H1 (cell line): Measurements from ENCODE around the gene CES3. TPM values are rescaled to one million over a fixed set of nuclear protein-coding genes. Genes with fewer than 3 reads are reported as not detected.

ENCODE experiments used
- ASH2L ChIP-seq: fragments of 200-600, 300-600 bp; sonication (generic); IDR thresholded peaks from one replicate; pipeline ENCODE4 v1.7.1; 2017; ENCODE audit warnings: low read length
- BRCA1 ChIP-seq: IDR thresholded peaks from 2 replicates; pipeline ENCODE4 v1.6.1; 2012; ENCODE audit warnings: low read depth, low read length, improper control_type of control experiment
- KDM4A ChIP-seq: IDR thresholded peaks from one replicate; pipeline ENCODE4 v1.7.1; 2012; ENCODE audit warnings: low read depth, mild to moderate bottlenecking, moderate library complexity, low read length, inconsistent platforms; ENCODE audit not compliant: severe bottlenecking
- PHF8 ChIP-seq: fragments of 200-600 bp; sonication (generic); conservative IDR thresholded peaks from 2 replicates; pipeline ENCODE4 v1.7.1; 2012; ENCODE audit warnings: low read depth, mild to moderate bottlenecking, inconsistent platforms, low read length, moderate library complexity
- POLR2AphosphoS5 ChIP-seq: IDR thresholded peaks from 2 replicates; pipeline ENCODE4 v1.6.1; 2011; ENCODE audit warnings: low read depth, low read length
- RFX5 ChIP-seq: IDR thresholded peaks from 2 replicates; pipeline ENCODE4 v1.6.1; 2011; ENCODE audit warnings: low read depth, low read length, improper control_type of control experiment, borderline replicate concordance
- TAF7 ChIP-seq: optimal IDR thresholded peaks from 2 replicates; pipeline ENCODE3; 2011; ENCODE audit warnings: low read depth, mild to moderate bottlenecking, inconsistent platforms, low read length, moderate library complexity, borderline replicate concordance
- TEAD4 ChIP-seq: IDR thresholded peaks from 2 replicates; pipeline ENCODE4 v1.6.1; 2012; ENCODE audit warnings: low read depth, low read length, inconsistent platforms, mixed read lengths
- polyA plus RNA-seq, 7 experiments: library from polyadenylated mRNA; depleted of rRNA in 3 of 7; stranded (reverse) in 5 of 7; unstranded in 2 of 7; fragments of >200 nt in 5 of 7; fragments of 200-250 nt in 2 of 7; gene quantifications; 1 replicate in 5 of 7; 2 replicates in 1 of 7; 4 replicates in 1 of 7; pipeline versions ENCODE4 v1.2.1 to v1.2.3, GENCODE V29; 2011 to 2013; ENCODE audit warnings: missing spikeins in 2 of 7, mixed read lengths in 2 of 7
- total RNA-seq: library from RNA; stranded (reverse); fragmentation: NEBNext Ultra II Directional; extraction: Animal tissue kit (Norgen Biotek cat#: 25700); gene quantifications from 2 replicates; pipeline ENCODE4 v1.2.1, GENCODE V29; 2021

CES3 gene
- total and polyA plus RNA-seq, 2 of the 8 experiments (the other 6 are each of a cell fraction or from before 2014, with no cell fraction given), result 1.6 to 2.2 TPM

GRCh38 chr16:66958857-66959703 lies 2.0 kb upstream of the CES3 start (continued):
- TF ChIP-seq PHF8 (no peak), KDM4A (no peak), TEAD4 (no peak), POLR2AphosphoS5 (no peak), RFX5 (no peak), BRCA1 (no peak), TAF7 (no peak), ASH2L (no peak)
